PC-3 (cell line): ENCODE results near the gene ADGRF3. TPM values are rescaled to one million over a fixed set of nuclear protein-coding genes. Genes with fewer than 3 reads are reported as not detected.

Experiments used
- ATAC-seq: fragments of 200-7000 bp; cut with Tn5 transposase; 2 replicates; pipeline ENCODE4 v1.9.1; 2020; ENCODE audit warnings: mild to moderate bottlenecking, moderate library complexity
- BruUV-seq: library from RNA; stranded (reverse); fragments of 400-500 nt; replicated peaks from 2 replicates; lab custom pipeline; 2021; lab: Mats Ljungman, UMichigan
- CTCF ChIA-PET: fragments of 300-600 bp; sonication (Branson Sonifier 250); formaldehyde crosslinking; loops from one replicate; lab custom pipeline; 2022; ENCODE audit warnings: antibody characterized with exemption; lab: Charles Lee
- POLR2A ChIA-PET: fragments of 300-600 bp; sonication (Branson Sonifier 250); formaldehyde crosslinking; loops from one replicate; lab custom pipeline; 2022; ENCODE audit warnings: antibody characterized with exemption; ENCODE audit not compliant: unreplicated experiment; lab: Charles Lee
- DNase-seq: peaks from one replicate; pipeline ENCODE4 v3.0.0-alpha.2; 2015
- H2AFZ ChIP-seq: fragments of 300-600 bp; sonication (generic); 2 replicates; pipeline ENCODE4 v1.6.0; 2016; ENCODE audit warnings: antibody characterized with exemption, low read length
- H3F3A ChIP-seq: fragments of 300-600 bp; sonication (generic); one replicate; pipeline ENCODE4 v1.6.0; 2017; ENCODE audit warnings: antibody characterized with exemption, low read length, control low read depth, mild to moderate bottlenecking; ENCODE audit not compliant: unreplicated experiment
- H3K27ac ChIP-seq: fragments of 300-600 bp; sonication (generic); 2 replicates; pipeline ENCODE4 v1.5.1; 2016; ENCODE audit warnings: mild to moderate bottlenecking, low read length
- H3K27me3 ChIP-seq: fragments of 300-600 bp; sonication (generic); 2 replicates; pipeline ENCODE4 v1.6.1; 2016; ENCODE audit warnings: low read length, mixed read lengths
- H3K36me3 ChIP-seq: fragments of 300-600 bp; sonication (generic); 2 replicates; pipeline ENCODE4 v1.6.1; 2016; ENCODE audit warnings: low read depth, mixed run types, low read length, mixed read lengths
- H3K4me1 ChIP-seq: fragments of 300-600 bp; sonication (generic); 2 replicates; pipeline ENCODE4 v1.5.1; 2016; ENCODE audit warnings: low read length; ENCODE audit not compliant: insufficient read depth
- H3K4me2 ChIP-seq: fragments of 300-600 bp; sonication (generic); 2 replicates; pipeline ENCODE4 v1.6.0; 2016; ENCODE audit warnings: low read length
- H3K4me3 ChIP-seq: fragments of 300-600 bp; sonication (generic); 2 replicates; pipeline ENCODE4 v1.5.1; 2016; ENCODE audit warnings: mild to moderate bottlenecking, low read length, mixed read lengths
- H3K79me2 ChIP-seq: fragments of 300-600 bp; sonication (generic); 2 replicates; pipeline ENCODE4 v1.6.1; 2017; ENCODE audit warnings: low read length, mixed read lengths
- H3K9ac ChIP-seq: fragments of 300-600 bp; sonication (generic); 2 replicates; pipeline ENCODE4 v1.6.0; 2016; ENCODE audit warnings: mild to moderate bottlenecking, low read length
- H3K9me2 ChIP-seq: fragments of 300-600 bp; sonication (generic); replicated peaks from 2 replicates; pipeline ENCODE4 v1.6.1; 2016; ENCODE audit warnings: mixed run types, low read length, mixed read lengths
- H3K9me3 ChIP-seq: fragments of 300-600 bp; sonication (generic); 2 replicates; pipeline ENCODE4 v1.6.1; 2016; ENCODE audit warnings: low read length, mixed read lengths
- H4K20me1 ChIP-seq: fragments of 300-600 bp; sonication (generic); 2 replicates; pipeline ENCODE4 v1.6.1; 2016; ENCODE audit warnings: low read length, mixed read lengths
- EZH2 ChIP-seq: fragments of 300-600 bp; sonication (generic); IDR thresholded peaks from one replicate; pipeline ENCODE4 v1.6.1; 2017; ENCODE audit warnings: antibody characterized with exemption, mild to moderate bottlenecking, low read length; ENCODE audit not compliant: unreplicated experiment
- EZH2phosphoT487 ChIP-seq: fragments of 300-600 bp; sonication (generic); IDR thresholded peaks from 2 replicates; pipeline ENCODE4 v1.6.1; 2018; ENCODE audit warnings: mild to moderate bottlenecking, antibody characterized with exemption, low read length, borderline replicate concordance
- intact Hi-C: fragments of 100-400 bp; cut with micrococcal nuclease; formaldehyde crosslinking; loops from 2 replicates; pipeline ENCODE4 v1.9.0; 2023
- total RNA-seq: library from RNA; depleted of rRNA; stranded (reverse); fragments of >200 nt; gene quantifications from 2 replicates; pipeline ENCODE4 v1.2.3, GENCODE V29; 2014
- TF ChIP-seq, protein P1 (sequence below): fragments of 300-600 bp; sonication (generic); conservative IDR thresholded peaks from 2 replicates; pipeline ENCODE4 v1.5.1; 2017; ENCODE audit warnings: antibody characterized with exemption, low read depth, mild to moderate bottlenecking, low read length

Gene ADGRF3
- total RNA-seq, 1 experiment from 2014 or later = not detected

DNA sequence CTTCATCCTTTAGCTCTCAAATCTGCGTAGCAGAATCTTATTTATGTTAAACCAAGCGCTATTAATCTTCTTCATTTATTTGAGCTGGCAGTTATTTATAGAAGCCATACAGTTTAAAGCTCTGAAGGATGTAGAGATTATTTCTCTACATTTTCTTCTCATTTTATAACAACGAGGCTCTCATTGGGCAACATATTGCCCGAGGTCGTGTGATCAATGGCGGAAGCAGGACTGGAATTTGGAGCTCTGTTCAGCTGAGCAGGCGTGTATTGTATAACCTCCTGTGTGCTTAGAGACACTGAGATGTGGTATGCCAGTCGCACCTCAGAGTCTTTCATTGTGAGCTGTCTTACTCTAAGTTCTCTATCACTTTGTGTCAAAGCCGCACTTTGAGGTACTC is 37.6 kb upstream of the ADGRF3 start:
- Histone ChIP-seq H3K36me3 (peaks cover 27% of the 10 kb centered on the region), H3K27ac (no peak overlapping the region), H3K9me3 (no peaks in the 10 kb centered on the region), H3K79me2 (no peaks in the 10 kb centered on the region), H3K4me2 (no peak overlapping the region), H3K4me1 (no peaks in the 10 kb centered on the region), H2AFZ (no peak overlapping the region), H3K9ac (no peak overlapping the region), H3K4me3 (no peak overlapping the region), H3K9me2 (no peaks in the 10 kb centered on the region), H3F3A (no peaks in the 10 kb centered on the region), H4K20me1 (no peaks in the 10 kb centered on the region), H3K27me3 (no peaks in the 10 kb centered on the region)
- POLR2A ChIA-PET = no interaction called here
- DNase-seq (no peak), ATAC-seq (no peak)
- TF ChIP-seq, protein P1, sequence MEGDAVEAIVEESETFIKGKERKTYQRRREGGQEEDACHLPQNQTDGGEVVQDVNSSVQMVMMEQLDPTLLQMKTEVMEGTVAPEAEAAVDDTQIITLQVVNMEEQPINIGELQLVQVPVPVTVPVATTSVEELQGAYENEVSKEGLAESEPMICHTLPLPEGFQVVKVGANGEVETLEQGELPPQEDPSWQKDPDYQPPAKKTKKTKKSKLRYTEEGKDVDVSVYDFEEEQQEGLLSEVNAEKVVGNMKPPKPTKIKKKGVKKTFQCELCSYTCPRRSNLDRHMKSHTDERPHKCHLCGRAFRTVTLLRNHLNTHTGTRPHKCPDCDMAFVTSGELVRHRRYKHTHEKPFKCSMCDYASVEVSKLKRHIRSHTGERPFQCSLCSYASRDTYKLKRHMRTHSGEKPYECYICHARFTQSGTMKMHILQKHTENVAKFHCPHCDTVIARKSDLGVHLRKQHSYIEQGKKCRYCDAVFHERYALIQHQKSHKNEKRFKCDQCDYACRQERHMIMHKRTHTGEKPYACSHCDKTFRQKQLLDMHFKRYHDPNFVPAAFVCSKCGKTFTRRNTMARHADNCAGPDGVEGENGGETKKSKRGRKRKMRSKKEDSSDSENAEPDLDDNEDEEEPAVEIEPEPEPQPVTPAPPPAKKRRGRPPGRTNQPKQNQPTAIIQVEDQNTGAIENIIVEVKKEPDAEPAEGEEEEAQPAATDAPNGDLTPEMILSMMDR = no peak
- TF ChIP-seq EZH2 = no peak
- no TSS peak for BruUV-seq
- CTCF ChIA-PET = no interaction called here
- intact Hi-C loops = no loop called here

DNA sequence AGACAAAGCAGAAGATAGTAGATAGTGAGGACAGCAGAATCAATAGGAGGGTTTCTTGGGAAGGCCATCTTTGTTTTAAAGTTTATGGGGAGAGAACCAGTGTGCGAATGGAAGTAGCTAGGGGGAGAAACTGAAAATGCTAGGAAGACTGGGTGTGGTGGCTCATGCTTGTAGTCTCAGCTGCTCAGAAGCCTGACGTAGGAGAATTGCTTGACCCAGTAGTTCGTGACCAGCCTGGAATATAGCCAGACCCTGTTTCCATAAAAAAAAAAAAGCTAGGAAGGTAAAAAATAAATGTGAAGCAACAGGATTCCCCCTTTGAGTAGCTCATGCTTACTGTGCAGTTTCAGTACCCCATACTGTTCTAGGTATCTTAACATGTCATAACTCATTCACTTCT is 36.0 kb upstream of the ADGRF3 start:
- CTCF ChIA-PET = no interaction called here

DNA sequence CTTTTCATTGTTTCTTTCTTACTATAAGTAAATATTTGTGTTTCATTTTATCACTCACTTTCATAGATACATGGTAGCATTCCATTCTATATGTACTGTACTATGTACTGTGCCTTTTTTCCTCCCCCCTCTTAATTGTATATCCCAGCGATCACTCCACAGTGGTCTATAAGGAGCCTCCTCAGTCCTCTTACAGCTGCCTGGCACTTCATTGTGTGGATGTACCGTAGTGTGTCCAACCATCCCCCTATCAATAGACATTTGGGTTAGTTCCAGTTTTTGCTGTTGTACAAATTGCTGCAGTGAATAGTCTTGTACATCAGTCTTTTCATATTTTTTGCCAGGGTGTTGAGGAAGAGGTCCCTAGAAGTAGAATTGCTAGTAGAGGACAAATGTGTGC is 33.7 kb upstream of the ADGRF3 start:
- H3K9ac ChIP-seq = no peak overlapping the region
- TF ChIP-seq EZH2 (no peak), EZH2phosphoT487 (no peak)
- TF ChIP-seq, protein P1 = no peak
- no peaks in the 10 kb centered on the region for H3K9me3 ChIP-seq
- peaks cover 19% of the 10 kb centered on the region; the same call in 1 of the 2 replicates for H3K36me3 ChIP-seq
- ChIA-PET POLR2A (no interaction called here), CTCF (no interaction called here)
- H3K79me2 ChIP-seq = no peaks in the 10 kb centered on the region
- H3K27ac ChIP-seq = no peak overlapping the region
- ATAC-seq (no peak; the same call in 1 of the 2 replicates), DNase-seq (no peak)
- no peaks in the 10 kb centered on the region for H4K20me1 ChIP-seq
- H3K9me2 ChIP-seq = no peaks in the 10 kb centered on the region
- H3K27me3 ChIP-seq = no peaks in the 10 kb centered on the region
- no TSS peak for BruUV-seq
- H2AFZ ChIP-seq = no peak overlapping the region
- H3K4me3 ChIP-seq = no peak overlapping the region
- no peaks in the 10 kb centered on the region for H3F3A ChIP-seq
- H3K4me1 ChIP-seq = no peaks in the 10 kb centered on the region
- no peak overlapping the region for H3K4me2 ChIP-seq
- intact Hi-C loops = no loop called here

More for the DNA sequence above, 36.0 kb upstream of the ADGRF3 start:
- ATAC-seq (no peak), DNase-seq (no peak)
- H4K20me1 ChIP-seq = no peaks in the 10 kb centered on the region
- H3K9ac ChIP-seq = no peak overlapping the region
- H3K4me1 ChIP-seq = no peaks in the 10 kb centered on the region
- H3K27ac ChIP-seq = no peak overlapping the region
- no peak overlapping the region for H3K4me3 ChIP-seq
- POLR2A ChIA-PET = no interaction called here
- no peaks in the 10 kb centered on the region for H3K79me2 ChIP-seq
- H3K4me2 ChIP-seq = no peak overlapping the region
- H2AFZ ChIP-seq = no peak overlapping the region
- H3K36me3 ChIP-seq = peaks cover 25% of the 10 kb centered on the region
- H3K9me3 ChIP-seq = no peaks in the 10 kb centered on the region
- intact Hi-C loops = no loop called here
- TF ChIP-seq, protein P1 = no peak
- TF ChIP-seq EZH2phosphoT487 (no peak), EZH2 (no peak)
- no peaks in the 10 kb centered on the region for H3F3A ChIP-seq
- no peaks in the 10 kb centered on the region for H3K9me2 ChIP-seq
- BruUV-seq = no TSS peak
- no peaks in the 10 kb centered on the region for H3K27me3 ChIP-seq
